Prostate gland (tissue), 2 donors: ENCODE results near the gene RMDN3.

Experiments
- CTCF ChIP-seq, 4 experiments: fragments of 200-600 bp in 2 of 4; fragments of 450-650 bp in 2 of 4; sonication (generic) in 2 of 4; IDR thresholded peaks; 1 replicate in 3 of 4; 2 replicates in 1 of 4; pipeline ENCODE4 v1.5.1; 2016 to 2019; ENCODE audit warnings: antibody characterized with exemption in 4 of 4, mild to moderate bottlenecking in 2 of 4, moderate library complexity in 2 of 4
- POLR2A ChIP-seq: fragments of 450-650 bp; IDR thresholded peaks from one replicate; pipeline ENCODE4 v1.6.1; 2016; ENCODE audit warnings: antibody characterized with exemption, mild to moderate bottlenecking
- POLR2AphosphoS5 ChIP-seq: sonication (generic); formaldehyde crosslinking; IDR thresholded peaks from one replicate; pipeline ENCODE4 v1.6.1; 2017; ENCODE audit warnings: antibody characterized with exemption

GRCh38 chr15:40716165-40716564 is 38.9 kb downstream of the RMDN3 start:
- TF ChIP-seq CTCF (IDR thresholded peaks at IDR 0.05) (no peak), POLR2A (no peak), POLR2AphosphoS5 (no peak)
